Hepatocyte (in vitro differentiated cells): ENCODE data around the gene MRPL46. TPM values are rescaled to one million over a fixed set of nuclear protein-coding genes. Genes with fewer than 3 reads are reported as not detected.

ENCODE experiments used
- DNase-seq: peaks from one replicate; pipeline ENCODE4 v3.0.0-alpha.2; 2016; ENCODE audit warnings: low spot score
- H2AFZ ChIP-seq: fragments of 200-600 bp; sonication (generic); 2 replicates; pipeline ENCODE4 v1.6.0; 2016; ENCODE audit warnings: antibody characterized with exemption, mild to moderate bottlenecking
- H3K27ac ChIP-seq: fragments of 200-600 bp; sonication (generic); 2 replicates; pipeline ENCODE4 v1.5.1; 2016; ENCODE audit warnings: mild to moderate bottlenecking
- H3K27me3 ChIP-seq: fragments of 200-600 bp; sonication (generic); 2 replicates; pipeline ENCODE4 v1.6.1; 2016
- H3K36me3 ChIP-seq: fragments of 200-600 bp; sonication (generic); replicated peaks from 2 replicates; pipeline ENCODE4 v1.5.1; 2016; ENCODE audit warnings: low read depth; ENCODE audit not compliant: insufficient read depth
- H3K4me1 ChIP-seq: fragments of 200-600 bp; sonication (generic); 2 replicates; pipeline ENCODE4 v1.5.1; 2016; ENCODE audit warnings: mild to moderate bottlenecking, moderate library complexity; ENCODE audit not compliant: insufficient read depth
- H3K4me2 ChIP-seq: fragments of 200-600 bp; sonication (generic); 2 replicates; pipeline ENCODE4 v1.6.0; 2016
- H3K4me3 ChIP-seq: fragments of 200-600 bp; sonication (generic); 2 replicates; pipeline ENCODE4 v1.5.1; 2016; ENCODE audit warnings: mild to moderate bottlenecking
- H3K79me2 ChIP-seq: fragments of 200-600 bp; sonication (generic); 2 replicates; pipeline ENCODE4 v1.6.0; 2017; ENCODE audit warnings: mild to moderate bottlenecking
- H3K9me2 ChIP-seq: fragments of 200-600 bp; sonication (generic); replicated peaks from 2 replicates; pipeline ENCODE4 v1.6.0; 2017; ENCODE audit warnings: mild to moderate bottlenecking; ENCODE audit not compliant: insufficient read depth
- H3K9me3 ChIP-seq: fragments of 200-600 bp; sonication (generic); 2 replicates; pipeline ENCODE4 v1.5.1; 2016; ENCODE audit warnings: low read depth, mild to moderate bottlenecking
- H4K20me1 ChIP-seq: fragments of 200-600 bp; sonication (generic); 2 replicates; pipeline ENCODE4 v1.6.0; 2016; ENCODE audit warnings: mild to moderate bottlenecking; ENCODE audit not compliant: insufficient read depth, poor library complexity, severe bottlenecking
- CTCF ChIP-seq: fragments of 200-600 bp; sonication (generic); IDR thresholded peaks from 2 replicates; pipeline ENCODE4 v1.5.1; 2016; ENCODE audit warnings: antibody characterized with exemption, mild to moderate bottlenecking; ENCODE audit not compliant: poor library complexity
- EZH2 ChIP-seq: fragments of 200-600 bp; sonication (generic); IDR thresholded peaks from 2 replicates; pipeline ENCODE4 v1.6.1; 2016; ENCODE audit warnings: antibody characterized with exemption, mild to moderate bottlenecking, borderline replicate concordance
- EZH2phosphoT487 ChIP-seq: fragments of 200-600 bp; sonication (generic); IDR thresholded peaks from one replicate; pipeline ENCODE4 v1.6.1; 2018; ENCODE audit warnings: antibody characterized with exemption, mild to moderate bottlenecking, low read depth, moderate library complexity; ENCODE audit not compliant: unreplicated experiment, severe bottlenecking
- whole genome bisulfite sequencing: methylation state at CpG from one replicate; pipeline ENCODE4 v1.1.6; 2016; ENCODE audit warnings: low lambda C conversion rate; ENCODE audit errors: missing lambda C conversion rate; 5-methylcytosine and 5-hydroxymethylcytosine counted together
- polyA plus RNA-seq: library from polyadenylated mRNA; unstranded; fragments of >200 nt; fragmentation: Nextera tagmentation; extraction: Ambion mirVana; gene quantifications from 2 replicates; pipeline ENCODE4 v1.2.1, GENCODE V29; 2016
- total RNA-seq: library from RNA; depleted of rRNA; stranded (reverse); fragments of >200 nt; gene quantifications from 2 replicates; pipeline ENCODE4 v1.2.3, GENCODE V29; 2014

The MRPL46 gene
- total and polyA plus RNA-seq, 2 experiments from 2014 or later: 29.0 to 40.9 TPM

- no peaks in the 10 kb centered on the region for H4K20me1 ChIP-seq
- H3K36me3 ChIP-seq: no peaks in the 10 kb centered on the region
- H2AFZ ChIP-seq: no peak overlapping the region
- no peak for DNase-seq
- TF ChIP-seq CTCF (no peak), EZH2phosphoT487 (no peak), EZH2 (no peak)
- H3K27me3 ChIP-seq: no peaks in the 10 kb centered on the region
- H3K9me3 ChIP-seq: no peaks in the 10 kb centered on the region
- no peaks in the 10 kb centered on the region for H3K79me2 ChIP-seq
- WGBS: 96% methylated on average over 7 of the region's 7 CpGs
- H3K4me3 ChIP-seq: no peak overlapping the region
- H3K9me2 ChIP-seq: no peaks in the 10 kb centered on the region
- no peaks in the 10 kb centered on the region for H3K4me1 ChIP-seq
- no peak overlapping the region for H3K27ac ChIP-seq
- no peak overlapping the region for H3K4me2 ChIP-seq
Measured at GRCh38 chr15:88433046-88433685, 34.0 kb downstream of the MRPL46 start.

- WGBS: 84% methylated on average over 10 of the region's 10 CpGs
- Histone ChIP-seq H3K79me2 (no peaks in the 10 kb centered on the region), H4K20me1 (no peaks in the 10 kb centered on the region), H3K4me1 (no peaks in the 10 kb centered on the region), H3K27ac (no peak overlapping the region), H3K4me2 (no peak overlapping the region), H3K9me2 (no peaks in the 10 kb centered on the region), H3K36me3 (no peaks in the 10 kb centered on the region), H2AFZ (no peak overlapping the region), H3K27me3 (peaks cover 10% of the 10 kb centered on the region), H3K9me3 (no peaks in the 10 kb centered on the region), H3K4me3 (no peak overlapping the region)
- no peak for DNase-seq
- TF ChIP-seq EZH2 (no peak), CTCF (no peak), EZH2phosphoT487 (no peak)
Measured at GRCh38 chr15:88431441-88431840, 35.7 kb downstream of the MRPL46 start.

GRCh38 chr15:88430051-88430450 is 37.1 kb downstream of the MRPL46 start:
- H3K9me3 ChIP-seq: no peaks in the 10 kb centered on the region
- TF ChIP-seq CTCF: no peak
- TF ChIP-seq EZH2phosphoT487: no peak
- TF ChIP-seq EZH2: no peak
- H4K20me1 ChIP-seq: no peaks in the 10 kb centered on the region
- no peak for DNase-seq
- H3K4me3 ChIP-seq: no peak overlapping the region
- no peaks in the 10 kb centered on the region for H3K9me2 ChIP-seq
- H3K79me2 ChIP-seq: no peaks in the 10 kb centered on the region
- no peak overlapping the region for H3K27ac ChIP-seq
- H3K4me1 ChIP-seq: no peaks in the 10 kb centered on the region
- peaks cover 13% of the 10 kb centered on the region for H3K27me3 ChIP-seq
- H2AFZ ChIP-seq: no peak overlapping the region
- H3K36me3 ChIP-seq: no peaks in the 10 kb centered on the region
- no peak overlapping the region for H3K4me2 ChIP-seq
